Urinary bladder (tissue), 4 donors: Measurements from ENCODE around the gene CTDSP1. TPM values are rescaled to one million over a fixed set of nuclear protein-coding genes. Genes with fewer than 3 reads are reported as not detected.

ENCODE experiments used
- DNase-seq: peaks from one replicate; pipeline ENCODE4 v3.0.0-alpha.2; 2015; ENCODE audit errors: extremely low spot score
- H3K27ac ChIP-seq: one replicate; pipeline ENCODE4 v1.5.1; 2013; ENCODE audit warnings: low read depth, mild to moderate bottlenecking, moderate library complexity
- H3K36me3 ChIP-seq: one replicate; pipeline ENCODE4 v1.6.1; 2013; ENCODE audit warnings: mild to moderate bottlenecking, moderate library complexity; ENCODE audit not compliant: insufficient read depth
- H3K4me1 ChIP-seq: one replicate; pipeline ENCODE4 v1.6.1; 2013; ENCODE audit warnings: mild to moderate bottlenecking, moderate library complexity; ENCODE audit not compliant: insufficient read depth
- H3K4me3 ChIP-seq: one replicate; pipeline ENCODE4 v1.5.1; 2013; ENCODE audit warnings: low read depth, low read length
- WGBS: extraction: QIAGEN DNeasy Blood & Tissue Kit; methylation state at CpG from one replicate; pipeline ENCODE4 v1.1.7; 2013; 5-methylcytosine and 5-hydroxymethylcytosine counted together
- polyA plus RNA-seq: library from polyadenylated mRNA; stranded (reverse); fragments of 200-250 nt; gene quantifications from one replicate; pipeline ENCODE4 v1.2.3, GENCODE V29; 2013
- total RNA-seq: library from RNA; depleted of rRNA; stranded (reverse); fragments of >200 nt; gene quantifications from one replicate; pipeline ENCODE4 v1.2.3, GENCODE V29; 2014
- donor health status: healthy with polysubstance abuse.
- donor health status: healthy.

The CTDSP1 gene
- total and polyA plus RNA-seq, 2 donors: 66.2 to 179 TPM

GRCh38 chr2:218369330-218369729, 30.3 kb upstream of the CTDSP1 start:
- Histone ChIP-seq H3K36me3 (no peaks in the 10 kb centered on the region), H3K27ac (no peak overlapping the region), H3K4me3 (no peak overlapping the region), H3K4me1 (no peaks in the 10 kb centered on the region)
- 46% methylated on average over 2 of the region's 2 CpGs for WGBS
- no peak for DNase-seq

GRCh38 chr2:218370410-218371063, 29.1 kb upstream of the CTDSP1 start:
- Histone ChIP-seq H3K27ac (no peak overlapping the region), H3K36me3 (no peaks in the 10 kb centered on the region), H3K4me1 (no peaks in the 10 kb centered on the region), H3K4me3 (no peak overlapping the region)
- 71% methylated on average over 11 of the region's 11 CpGs for WGBS
- DNase-seq: no peak

- no peaks in the 10 kb centered on the region for H3K4me1 ChIP-seq
- no peak overlapping the region for H3K27ac ChIP-seq
- no peaks in the 10 kb centered on the region for H3K36me3 ChIP-seq
- DNase-seq: no peak
- no peak overlapping the region for H3K4me3 ChIP-seq
Measured at GRCh38 chr2:218371983-218372350, 27.7 kb upstream of the CTDSP1 start.

- 29% methylated on average over 4 of the region's 4 CpGs for WGBS
- Histone ChIP-seq H3K4me1 (no peaks in the 10 kb centered on the region), H3K36me3 (no peaks in the 10 kb centered on the region), H3K27ac (no peak overlapping the region), H3K4me3 (no peak overlapping the region)
- no peak for DNase-seq
Measured at GRCh38 chr2:218374795-218375194, 24.9 kb upstream of the CTDSP1 start.

- Histone ChIP-seq H3K36me3 (no peaks in the 10 kb centered on the region), H3K27ac (no peak overlapping the region), H3K4me3 (no peak overlapping the region), H3K4me1 (no peaks in the 10 kb centered on the region)
- DNase-seq: no peak
- WGBS: 9% methylated on average over 2 of the region's 2 CpGs
Measured at GRCh38 chr2:218375212-218375611, 24.5 kb upstream of the CTDSP1 start.

- Histone ChIP-seq H3K4me1 (no peaks in the 10 kb centered on the region), H3K36me3 (no peaks in the 10 kb centered on the region), H3K27ac (no peak overlapping the region), H3K4me3 (no peak overlapping the region)
- no peak for DNase-seq
- 89% methylated on average over 5 of the region's 5 CpGs for WGBS
Measured at GRCh38 chr2:218378053-218378452, 21.6 kb upstream of the CTDSP1 start.

GRCh38 chr2:218381916-218382366, 17.7 kb upstream of the CTDSP1 start, which contains the start of gene SLC11A1:
Gene SLC11A1, plus strand, starts transcription at chr2:218382273. Its CDS starts 96 bp downstream, at chr2:218382369.
- Histone ChIP-seq H3K4me1 (no peaks in the 10 kb centered on the region), H3K4me3 (no peak within 1 kb of the TSS), H3K36me3 (no peaks in the 10 kb centered on the region), H3K27ac (no peak within 1 kb of the TSS)
- WGBS: 83% methylated on average over 13 of the region's 13 CpGs
- no peak for DNase-seq

- H3K4me1 ChIP-seq: no peaks in the 10 kb centered on the region
- H3K27ac ChIP-seq: no peak overlapping the region
- H3K4me3 ChIP-seq: no peak overlapping the region
- no peaks in the 10 kb centered on the region for H3K36me3 ChIP-seq
- DNase-seq: no peak
- WGBS: 95% methylated on average over 6 of the region's 6 CpGs
Measured at GRCh38 chr2:218382785-218383184, 16.9 kb upstream of the CTDSP1 start.

- H3K27ac ChIP-seq: no peak overlapping the region
- no peaks in the 10 kb centered on the region for H3K36me3 ChIP-seq
- no peak for DNase-seq
- WGBS: 84% methylated on average over 10 of the region's 10 CpGs
- no peak overlapping the region for H3K4me3 ChIP-seq
- H3K4me1 ChIP-seq: no peaks in the 10 kb centered on the region
Measured at GRCh38 chr2:218383892-218384519, 15.7 kb upstream of the CTDSP1 start.

- Histone ChIP-seq H3K36me3 (no peaks in the 10 kb centered on the region), H3K4me3 (no peak overlapping the region), H3K27ac (no peak overlapping the region), H3K4me1 (no peaks in the 10 kb centered on the region)
- WGBS: 83% methylated on average over 9 of the region's 9 CpGs
- DNase-seq: no peak
Measured at GRCh38 chr2:218384975-218385374, 14.7 kb upstream of the CTDSP1 start.

GRCh38 chr2:218386505-218387368, 12.9 kb upstream of the CTDSP1 start:
- no peak overlapping the region for H3K27ac ChIP-seq
- H3K4me3 ChIP-seq: no peak overlapping the region
- H3K4me1 ChIP-seq: no peaks in the 10 kb centered on the region
- no peaks in the 10 kb centered on the region for H3K36me3 ChIP-seq
- DNase-seq: no peak
- WGBS: 75% methylated on average over 23 of the region's 23 CpGs

- WGBS: 14% methylated on average over 38 of the region's 38 CpGs
- H3K4me3 ChIP-seq: peak overlapping the region; percentile 21
- H3K27ac ChIP-seq: no peak overlapping the region
- H3K4me1 ChIP-seq: no peaks in the 10 kb centered on the region
- DNase-seq: no peak
- H3K36me3 ChIP-seq: no peaks in the 10 kb centered on the region
Measured at GRCh38 chr2:218387369-218388194, 12.1 kb upstream of the CTDSP1 start.
